Cardiac muscle cell (in vitro differentiated cells and primary cell): Measurements from ENCODE around the gene GSTM1. TPM values are rescaled to one million over a fixed set of nuclear protein-coding genes. Genes with fewer than 3 reads are reported as not detected.

Experiments used
- DNase-seq, 2 donors: peaks; one replicate each; pipeline versions ENCODE4 v3.0.0 to v3.0.0-alpha.2; 2010 to 2017; ENCODE audit warnings: low read depth in 1 of 2, low spot score in 1 of 2
- H3K27ac ChIP-seq: fragments of 200-600 bp; sonication (generic); 2 replicates; pipeline ENCODE4 v1.5.1; 2016
- H3K27me3 ChIP-seq: fragments of 200-600 bp; sonication (generic); 2 replicates; pipeline ENCODE4 v1.6.0; 2016; ENCODE audit warnings: control low read depth
- H3K36me3 ChIP-seq: fragments of 200-600 bp; sonication (generic); 2 replicates; pipeline ENCODE4 v1.5.1; 2016; ENCODE audit warnings: control low read depth
- H3K4me1 ChIP-seq: fragments of 200-600 bp; sonication (generic); 2 replicates; pipeline ENCODE4 v1.8.1; 2017; ENCODE audit warnings: low read depth, mild to moderate bottlenecking, mixed run types
- H3K4me3 ChIP-seq: fragments of 200-600 bp; sonication (generic); 2 replicates; pipeline ENCODE4 v1.5.1; 2016; ENCODE audit warnings: mild to moderate bottlenecking
- H3K9me3 ChIP-seq: fragments of 200-600 bp; sonication (generic); 2 replicates; pipeline ENCODE4 v1.5.1; 2017; ENCODE audit warnings: low read depth, mild to moderate bottlenecking, control low read depth
- polyA plus RNA-seq: library from polyadenylated mRNA; unstranded; fragments of >200 nt; fragmentation: Nextera tagmentation; extraction: Ambion mirVana; gene quantifications from 2 replicates; pipeline ENCODE4 v1.2.1, GENCODE V29; 2016
- total RNA-seq: library from RNA; depleted of rRNA; stranded (reverse); fragments of >200 nt; gene quantifications from 2 replicates; pipeline ENCODE4 v1.2.3, GENCODE V29; 2016
- TF ChIP-seq, protein P1 (sequence below): IDR thresholded peaks from 2 replicates; pipeline ENCODE4 v1.5.1; 2012; ENCODE audit warnings: low read depth, mild to moderate bottlenecking, low read length

The GSTM1 gene
- total and polyA plus RNA-seq, 2 experiments from 2014 or later, result 10.7 to 14.1 TPM

DNA sequence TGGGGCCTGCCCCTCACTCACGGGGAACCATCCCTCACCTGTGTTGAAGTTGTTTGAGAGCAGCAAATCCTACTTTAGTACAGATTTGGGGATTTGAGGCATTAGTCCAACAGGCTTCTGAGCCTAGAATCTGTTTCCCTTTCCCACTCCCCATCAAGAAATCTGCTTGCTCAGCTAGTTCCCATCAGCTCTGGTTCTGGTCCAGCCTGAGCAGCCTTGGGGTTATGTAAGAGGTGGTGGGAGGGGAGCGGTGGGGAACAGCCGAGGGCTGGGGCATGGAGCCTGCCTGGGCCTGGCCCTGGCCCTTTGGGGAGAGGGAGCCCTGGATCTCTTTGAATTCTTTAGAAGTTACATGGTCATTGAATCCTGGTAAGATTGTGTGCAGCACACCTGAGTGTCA lies 28.5 kb downstream of the GSTM1 start:
- no peak for DNase-seq
- no peaks in the 10 kb centered on the region for H3K36me3 ChIP-seq
- no peaks in the 10 kb centered on the region for H3K27me3 ChIP-seq
- no peak overlapping the region for H3K27ac ChIP-seq
- no peaks in the 10 kb centered on the region for H3K9me3 ChIP-seq
- no peak overlapping the region for H3K4me3 ChIP-seq
- TF ChIP-seq, protein P1, sequence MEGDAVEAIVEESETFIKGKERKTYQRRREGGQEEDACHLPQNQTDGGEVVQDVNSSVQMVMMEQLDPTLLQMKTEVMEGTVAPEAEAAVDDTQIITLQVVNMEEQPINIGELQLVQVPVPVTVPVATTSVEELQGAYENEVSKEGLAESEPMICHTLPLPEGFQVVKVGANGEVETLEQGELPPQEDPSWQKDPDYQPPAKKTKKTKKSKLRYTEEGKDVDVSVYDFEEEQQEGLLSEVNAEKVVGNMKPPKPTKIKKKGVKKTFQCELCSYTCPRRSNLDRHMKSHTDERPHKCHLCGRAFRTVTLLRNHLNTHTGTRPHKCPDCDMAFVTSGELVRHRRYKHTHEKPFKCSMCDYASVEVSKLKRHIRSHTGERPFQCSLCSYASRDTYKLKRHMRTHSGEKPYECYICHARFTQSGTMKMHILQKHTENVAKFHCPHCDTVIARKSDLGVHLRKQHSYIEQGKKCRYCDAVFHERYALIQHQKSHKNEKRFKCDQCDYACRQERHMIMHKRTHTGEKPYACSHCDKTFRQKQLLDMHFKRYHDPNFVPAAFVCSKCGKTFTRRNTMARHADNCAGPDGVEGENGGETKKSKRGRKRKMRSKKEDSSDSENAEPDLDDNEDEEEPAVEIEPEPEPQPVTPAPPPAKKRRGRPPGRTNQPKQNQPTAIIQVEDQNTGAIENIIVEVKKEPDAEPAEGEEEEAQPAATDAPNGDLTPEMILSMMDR, result no peak
- H3K4me1 ChIP-seq, result no peaks in the 10 kb centered on the region

GRCh38 chr1:109716570-109717090 lies 29.0 kb downstream of the GSTM1 start:
- TF ChIP-seq, protein P1, result no peak
- Histone ChIP-seq H3K27ac (no peak overlapping the region), H3K36me3 (no peaks in the 10 kb centered on the region), H3K4me1 (no peaks in the 10 kb centered on the region), H3K4me3 (no peak overlapping the region), H3K27me3 (no peaks in the 10 kb centered on the region), H3K9me3 (no peaks in the 10 kb centered on the region)
- no peak for DNase-seq

- Histone ChIP-seq H3K27ac (no peak overlapping the region), H3K9me3 (no peaks in the 10 kb centered on the region), H3K4me1 (no peaks in the 10 kb centered on the region), H3K36me3 (no peaks in the 10 kb centered on the region), H3K4me3 (no peak overlapping the region), H3K27me3 (no peaks in the 10 kb centered on the region)
- DNase-seq, result no peak
- TF ChIP-seq, protein P1, result no peak
Observed at GRCh38 chr1:109717729-109718128, 30.1 kb downstream of the GSTM1 start.

DNA sequence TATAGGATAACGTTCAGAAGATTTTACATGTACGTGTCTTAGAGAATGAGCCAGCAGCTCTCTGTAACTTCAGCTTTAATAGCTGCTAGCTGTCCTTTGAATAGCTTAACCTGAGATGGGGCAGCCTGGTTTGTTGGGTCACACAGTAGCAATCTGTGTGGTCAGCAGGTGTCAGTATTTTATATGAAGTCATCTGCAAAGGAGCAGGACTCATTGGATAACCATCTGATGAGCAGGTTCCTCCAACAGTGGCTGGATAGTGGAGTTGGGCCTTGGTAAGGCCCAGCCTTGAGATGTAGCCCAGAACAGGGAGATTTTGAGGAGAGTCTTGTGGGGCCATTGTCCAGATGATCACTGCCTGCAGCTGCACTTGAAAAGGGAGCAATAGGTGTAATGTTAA lies 30.9 kb downstream of the GSTM1 start:
- Histone ChIP-seq H3K4me3 (no peak overlapping the region), H3K27ac (no peak overlapping the region), H3K27me3 (no peaks in the 10 kb centered on the region), H3K4me1 (no peaks in the 10 kb centered on the region), H3K9me3 (no peaks in the 10 kb centered on the region), H3K36me3 (no peaks in the 10 kb centered on the region)
- TF ChIP-seq, protein P1, result no peak
- DNase-seq, result no peak

DNA sequence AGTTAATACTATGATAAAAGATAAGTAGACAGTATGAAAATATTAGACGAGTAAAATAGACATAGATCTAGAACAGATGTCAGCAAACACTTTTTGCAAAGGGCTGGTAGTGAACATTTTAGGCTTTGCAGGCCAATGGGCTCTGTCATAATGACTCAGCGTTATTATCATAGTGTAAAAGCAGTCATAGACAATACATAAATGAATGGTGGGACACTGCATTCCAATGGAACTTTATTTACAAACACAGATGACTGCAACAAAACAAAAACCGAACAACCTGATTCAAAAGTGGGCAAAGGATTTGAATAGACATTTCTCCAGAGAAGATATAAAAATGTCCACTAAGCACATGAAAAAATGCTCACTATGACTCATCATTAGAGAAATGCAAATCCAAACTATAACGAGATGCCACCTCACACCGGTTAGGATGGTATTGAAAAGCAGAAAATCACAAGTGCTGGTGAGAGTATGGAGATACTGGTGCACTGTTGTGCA lies 31.8 kb downstream of the GSTM1 start:
- peak in 1 of 2 donors; percentile 61 for DNase-seq
- Histone ChIP-seq H3K4me1 (no peaks in the 10 kb centered on the region), H3K9me3 (no peaks in the 10 kb centered on the region), H3K27me3 (no peaks in the 10 kb centered on the region), H3K36me3 (no peaks in the 10 kb centered on the region), H3K4me3 (no peak overlapping the region), H3K27ac (no peak overlapping the region)
- TF ChIP-seq, protein P1, result no peak
